Midbrain (tissue), 1 donor: ENCODE measurements around the gene KRT222.

Experiments
- DNase-seq: peaks from one replicate; lab custom pipeline; 2025; lab: John Stamatoyannopoulos, UW

The KRT222 gene

DNA sequence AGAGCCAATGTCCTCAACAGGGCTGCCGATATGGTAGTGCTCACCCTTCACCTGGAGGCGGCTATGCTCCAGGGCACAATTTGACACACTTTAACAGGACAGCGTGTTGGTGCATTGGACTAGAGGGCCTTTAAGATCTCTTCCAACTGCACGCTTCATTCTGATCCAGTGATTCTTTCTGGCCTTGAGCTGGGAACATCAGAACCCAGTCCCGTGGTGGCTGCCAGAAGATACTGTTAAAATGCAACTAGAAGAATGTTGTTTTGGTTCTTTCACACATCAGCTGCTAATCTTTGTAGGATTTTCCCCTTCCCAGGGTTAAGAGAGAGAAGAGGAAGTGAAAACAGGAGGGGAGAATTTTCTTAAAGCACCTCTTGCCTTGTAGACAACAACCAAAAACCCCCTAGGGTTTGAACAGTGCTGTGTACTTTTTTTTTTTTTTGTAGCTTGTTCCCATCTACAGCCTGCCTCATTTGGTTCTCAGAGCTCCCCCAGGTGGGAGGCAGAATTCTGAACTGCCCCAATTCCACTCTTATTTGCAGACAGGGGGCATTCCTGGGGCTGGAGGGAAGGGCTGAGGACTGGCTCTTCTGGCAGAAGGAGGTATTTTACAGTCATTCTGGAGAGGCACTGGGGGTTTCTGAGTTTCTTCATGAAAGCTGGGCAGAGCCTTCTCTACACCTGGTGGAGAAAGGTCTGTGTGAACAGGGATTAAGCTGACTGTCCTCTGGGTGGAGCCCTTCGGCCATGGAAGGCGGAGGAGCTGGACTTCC, 49.7 kb downstream of the KRT222 start:
- no peak for DNase-seq

DNA sequence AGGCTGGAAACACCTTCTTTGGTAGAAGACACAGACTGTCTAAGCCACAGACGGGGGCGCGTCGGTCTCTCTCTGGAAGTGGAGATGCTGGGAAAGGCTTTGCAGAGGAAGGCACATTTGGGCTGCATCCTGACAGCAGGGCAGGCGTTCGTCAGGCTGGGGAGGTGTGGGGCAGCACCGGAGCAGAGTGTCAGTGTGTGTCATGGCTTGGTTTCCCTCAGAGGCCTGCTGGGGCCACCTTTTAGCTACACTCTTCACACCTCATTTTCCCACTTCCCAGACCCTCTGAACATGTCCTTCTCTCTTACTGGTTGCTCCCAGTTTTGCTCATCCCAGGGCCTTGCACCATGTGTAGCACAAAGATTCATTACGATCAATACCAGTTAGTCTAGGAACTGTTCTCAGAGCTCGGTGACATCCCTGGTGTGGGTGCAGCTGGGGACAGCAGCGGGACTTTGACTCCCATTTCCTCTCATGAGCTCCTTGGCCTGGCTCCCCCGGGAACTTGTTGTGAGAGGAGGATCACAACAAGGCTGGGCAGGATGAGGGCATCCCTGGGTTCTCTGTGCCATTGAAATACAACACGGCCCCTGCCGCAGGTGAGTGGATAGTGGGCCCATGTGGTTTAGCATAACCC, 50.4 kb downstream of the KRT222 start:
- DNase-seq: no peak

DNA sequence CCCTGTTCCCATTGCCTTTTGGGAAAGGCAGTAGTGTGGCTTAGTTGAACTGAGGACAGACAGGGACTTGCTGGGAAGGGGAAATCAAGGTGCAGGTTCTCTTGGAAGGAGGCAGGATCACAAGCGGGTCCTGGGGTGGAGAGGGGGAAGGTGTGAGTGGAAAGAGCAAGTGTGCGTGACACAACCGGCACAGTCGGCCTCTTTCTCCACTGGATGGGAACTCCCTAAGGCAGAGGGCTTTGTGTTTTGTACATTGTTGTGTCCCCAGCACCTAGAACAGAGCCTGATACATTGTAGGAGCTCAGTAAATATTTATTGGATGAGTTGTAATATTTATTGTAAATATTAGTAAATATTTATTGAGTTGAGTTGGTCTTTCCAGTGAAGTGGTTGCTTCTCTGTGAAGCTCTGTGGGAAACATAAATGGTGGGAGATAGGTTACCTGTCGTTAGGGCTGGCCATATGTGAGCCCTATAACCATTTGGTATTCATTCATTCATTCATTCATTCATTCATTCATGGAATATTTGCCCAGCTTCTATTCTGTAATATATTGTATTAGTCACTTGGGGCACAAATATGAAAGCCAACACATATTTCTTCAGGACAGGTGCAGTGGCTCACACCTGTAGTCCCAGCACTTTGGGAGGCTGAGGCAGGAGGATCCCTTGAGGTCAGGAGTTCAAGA, 51.4 kb downstream of the KRT222 start:
- no peak for DNase-seq

DNA sequence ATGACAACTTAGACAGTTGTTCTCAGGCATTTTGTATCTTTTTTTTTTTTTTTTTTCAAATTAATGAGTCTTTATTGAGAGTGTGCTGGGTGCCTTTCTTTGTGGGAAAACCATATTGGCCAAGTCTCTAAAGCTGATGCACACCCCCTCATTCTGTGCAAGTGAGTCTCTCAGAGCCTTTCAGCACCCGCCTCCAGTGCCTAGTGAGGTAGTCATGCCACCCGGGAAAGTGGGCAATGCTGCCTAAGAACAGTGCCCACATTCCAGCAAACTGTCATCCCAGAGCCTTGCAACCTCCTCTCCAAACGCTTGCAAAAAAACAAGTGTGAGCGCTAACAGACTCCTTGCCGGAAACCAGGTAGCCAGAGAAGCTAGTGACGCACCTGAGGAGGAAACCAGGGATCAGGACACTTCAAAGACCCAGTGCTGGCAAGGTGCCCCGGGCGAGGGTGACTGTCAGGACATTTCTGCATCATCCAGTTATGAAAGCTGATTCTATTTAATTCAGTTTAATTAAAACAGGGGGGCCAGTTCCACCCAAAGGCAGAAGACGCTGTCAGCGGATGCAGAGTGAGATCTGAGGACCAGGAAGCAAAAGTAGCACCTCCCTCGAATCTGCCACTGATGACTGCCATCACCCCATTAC, 52.3 kb downstream of the KRT222 start:
- DNase-seq: no peak

DNA sequence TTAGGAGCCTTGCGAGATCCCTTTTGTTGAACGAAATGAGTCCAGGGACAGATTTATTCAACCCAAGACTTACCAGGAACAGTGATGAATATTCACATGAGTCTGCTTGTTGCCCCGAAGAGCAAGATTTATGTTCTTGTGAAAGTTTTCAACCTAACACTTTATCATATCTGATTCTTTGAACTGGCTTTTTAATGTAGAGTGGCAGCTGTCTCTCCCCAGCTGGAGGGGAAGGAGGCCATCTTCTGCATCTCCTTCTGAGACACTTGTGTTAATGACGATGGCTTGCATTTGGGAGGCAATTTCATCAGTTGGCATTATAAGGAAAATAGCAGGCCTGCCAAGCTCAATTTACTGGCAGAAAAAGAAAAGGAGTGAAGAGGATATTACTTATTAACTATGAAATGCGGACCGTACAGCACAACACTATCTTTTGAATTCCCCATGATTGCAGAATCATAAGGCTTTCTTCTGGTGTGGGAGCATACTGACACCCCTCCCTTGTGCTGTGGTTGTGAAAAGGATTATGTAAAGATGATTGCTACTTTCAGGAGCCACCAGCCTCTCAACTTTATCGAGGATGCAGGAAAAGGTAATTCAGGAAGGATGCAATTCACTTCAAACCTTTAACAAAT, 53.0 kb downstream of the KRT222 start:
- no peak for DNase-seq

DNA sequence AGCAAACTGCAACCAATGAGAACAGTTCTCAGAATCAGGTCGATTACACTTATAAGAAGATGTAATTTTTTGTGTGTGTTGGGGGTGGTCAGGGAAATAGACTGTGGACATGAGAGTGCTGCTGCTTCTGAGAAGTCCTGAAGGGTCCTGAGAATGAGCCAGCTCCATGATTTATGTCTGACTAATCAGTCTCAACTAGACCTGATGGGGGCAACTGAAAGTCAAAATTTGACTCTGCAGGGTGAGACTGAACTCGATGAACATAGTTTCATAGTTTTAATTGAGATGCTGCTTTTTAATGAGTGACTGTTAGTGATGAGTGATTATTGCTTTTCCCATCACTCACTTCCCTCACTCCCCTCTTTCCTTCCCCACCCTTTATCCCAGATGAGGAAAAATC, 54.6 kb downstream of the KRT222 start:
- no peak for DNase-seq

DNA sequence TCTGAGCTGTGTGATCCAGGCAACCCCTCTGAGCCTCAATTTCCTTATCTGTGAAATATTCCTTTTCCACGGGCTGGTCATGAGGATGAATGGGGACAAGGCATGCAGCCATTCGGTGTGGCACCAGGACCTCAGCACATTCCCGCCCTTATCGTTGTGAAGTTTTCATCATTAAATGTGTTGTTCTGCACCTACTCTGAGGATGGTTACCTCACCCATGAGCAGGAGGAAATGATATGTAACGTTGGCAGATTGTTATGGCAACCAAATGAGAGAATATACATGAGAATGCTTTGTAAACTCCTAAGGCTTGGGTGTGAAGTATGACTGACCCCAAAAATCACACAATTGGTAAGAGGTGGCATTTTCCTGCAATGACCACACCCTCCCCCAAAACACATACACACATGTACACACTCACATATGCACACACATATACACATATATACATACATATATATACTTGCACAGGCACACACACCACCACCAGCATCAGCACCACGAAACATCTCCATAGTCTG, 56.9 kb downstream of the KRT222 start:
- DNase-seq: no peak

DNA sequence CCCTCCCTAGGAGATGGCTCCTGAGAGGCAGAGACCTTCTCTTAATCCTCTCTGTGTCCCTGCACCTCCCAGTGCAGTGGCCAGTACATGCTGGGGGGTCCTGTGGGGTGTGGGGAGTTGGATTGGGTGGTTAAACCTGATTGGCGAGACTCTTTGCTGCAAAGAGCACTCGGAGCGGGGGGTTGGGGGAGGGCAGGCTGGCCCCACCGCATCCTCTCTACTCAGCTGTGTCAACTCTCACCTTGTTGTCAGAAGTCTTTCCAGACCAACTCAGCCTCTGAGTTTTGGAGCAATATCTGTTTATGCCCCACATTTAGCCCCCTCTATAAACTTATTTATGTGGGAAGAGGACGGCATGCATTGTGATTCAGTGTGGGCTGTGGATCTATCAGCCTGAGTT, 57.3 kb downstream of the KRT222 start:
- no peak for DNase-seq

DNA sequence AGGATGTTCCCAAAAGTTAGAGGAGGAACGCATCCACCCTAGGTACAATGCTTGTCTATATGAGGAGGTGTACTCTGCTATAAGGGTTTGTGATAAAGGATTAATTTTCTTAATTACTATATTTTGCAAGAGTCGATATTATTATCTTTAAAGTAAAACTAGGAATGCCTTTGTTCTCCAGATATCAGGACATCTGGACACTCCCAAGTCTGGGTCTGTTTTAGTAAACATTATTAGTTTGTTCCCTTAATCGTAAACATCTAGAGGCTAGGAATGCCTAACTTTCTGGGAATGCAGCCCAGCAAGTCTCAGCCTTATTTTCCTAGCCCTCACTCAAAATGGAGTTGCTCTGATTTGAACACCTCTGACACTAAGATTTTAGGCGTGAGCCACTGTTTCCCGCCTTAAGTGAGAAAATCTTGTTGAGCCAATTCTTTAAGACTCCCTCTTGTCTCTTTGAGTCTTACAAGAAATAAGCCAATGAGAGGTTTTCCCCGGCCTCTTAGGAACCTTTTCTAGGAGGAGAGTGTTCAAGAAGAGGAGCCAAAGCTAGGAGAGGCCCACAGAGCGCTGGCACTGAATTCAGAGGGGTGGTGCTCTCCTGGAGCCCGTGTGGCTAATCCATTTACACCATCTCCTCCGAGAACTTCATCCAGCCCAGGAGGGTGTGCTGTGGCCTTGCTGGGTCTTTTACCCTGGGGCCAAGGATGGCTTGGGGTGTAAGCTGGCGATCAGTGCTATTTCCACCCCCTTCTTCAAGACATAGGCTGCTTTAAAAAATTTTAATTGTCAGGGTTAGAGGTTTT, 58.2 kb downstream of the KRT222 start:
- no peak for DNase-seq

DNA sequence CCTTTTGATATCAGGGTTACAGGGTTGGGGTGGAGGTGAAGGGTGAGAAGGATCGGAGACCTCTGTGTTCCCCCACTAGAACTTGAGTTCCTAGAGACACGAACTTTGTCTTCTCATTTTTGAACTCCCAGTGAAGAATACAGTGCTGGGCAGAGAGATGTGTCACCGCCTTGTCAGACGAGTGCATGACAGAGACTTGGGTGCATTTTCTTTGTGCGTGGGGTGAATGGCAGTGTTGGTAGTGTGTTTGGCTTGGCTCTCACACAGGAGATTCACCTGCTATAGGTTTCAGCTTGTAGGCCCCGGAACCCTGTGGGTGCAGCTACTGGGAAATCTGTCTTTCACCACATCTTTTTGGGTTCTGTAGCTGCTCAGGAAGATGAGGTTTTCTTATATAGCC, 59.7 kb downstream of the KRT222 start:
- no peak for DNase-seq
